Measurements from ENCODE around the gene PTTG2. TPM values are rescaled to one million over a fixed set of nuclear protein-coding genes. Genes with fewer than 3 reads are reported as not detected.

PTTG2 gene
- total and polyA plus RNA-seq, 5 donors from 2014 or later: 2.0 TPM; not detected in 4

DNA sequence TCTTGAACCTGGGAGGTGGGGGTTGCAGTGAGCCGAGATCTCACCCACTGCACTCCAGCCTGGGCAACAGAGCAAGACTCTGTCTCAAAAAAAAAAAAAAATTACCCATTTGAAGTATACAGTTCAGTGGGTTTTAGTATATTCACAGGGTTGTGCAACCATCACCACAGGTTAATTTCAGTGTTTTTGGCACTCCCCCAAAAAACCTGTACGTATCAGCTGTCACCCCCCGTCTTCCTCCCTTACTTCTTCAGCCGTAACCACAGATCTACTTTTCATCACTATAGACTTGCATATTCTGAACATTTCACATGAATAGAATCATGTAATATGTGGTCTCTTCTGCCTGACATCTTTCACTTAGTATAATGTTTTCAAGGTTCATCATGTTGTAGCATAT lies 11.7 kb upstream of the PTTG2 start:
- Mint-ChIP-seq H3K36me3 (peaks cover 35% of the 10 kb centered on the region), H3K27me3 (no peaks in the 10 kb centered on the region), H3K4me1 (peaks cover 12 to 18% (median 16%) of the 10 kb centered on the region in 4 donors), H3K9me3 (peaks cover 0 to 2% (median 0%) of the 10 kb centered on the region in 7 donors), H3K27ac (no peak overlapping the region), H3K4me3 (no peak overlapping the region)
- Histone ChIP-seq H3K36me3 (ENCODE audit: control insufficient read depth, insufficient read depth, low read length) (no peaks in the 10 kb centered on the region), H3K27ac (ENCODE audit: insufficient read depth, low read length, poor library complexity, severe bottlenecking) (no peak overlapping the region), H3K27me3 (ENCODE audit: control insufficient read depth, insufficient read depth, low read length) (no peaks in the 10 kb centered on the region), H3K9me3 (ENCODE audit: control insufficient read depth in 2 of 2, low read length in 2 of 2) (no peaks in the 10 kb centered on the region), H3K4me1 (ENCODE audit: control insufficient read depth, insufficient read depth, low read length, poor library complexity, severe bottlenecking) (peaks cover 3% of the 10 kb centered on the region), H3K4me3 (ENCODE audit: low read depth, low read length) (no peak overlapping the region)
- ATAC-seq (ENCODE audit: low read depth in 2 of 2): no peak
- no peak for DNase-seq

DNA sequence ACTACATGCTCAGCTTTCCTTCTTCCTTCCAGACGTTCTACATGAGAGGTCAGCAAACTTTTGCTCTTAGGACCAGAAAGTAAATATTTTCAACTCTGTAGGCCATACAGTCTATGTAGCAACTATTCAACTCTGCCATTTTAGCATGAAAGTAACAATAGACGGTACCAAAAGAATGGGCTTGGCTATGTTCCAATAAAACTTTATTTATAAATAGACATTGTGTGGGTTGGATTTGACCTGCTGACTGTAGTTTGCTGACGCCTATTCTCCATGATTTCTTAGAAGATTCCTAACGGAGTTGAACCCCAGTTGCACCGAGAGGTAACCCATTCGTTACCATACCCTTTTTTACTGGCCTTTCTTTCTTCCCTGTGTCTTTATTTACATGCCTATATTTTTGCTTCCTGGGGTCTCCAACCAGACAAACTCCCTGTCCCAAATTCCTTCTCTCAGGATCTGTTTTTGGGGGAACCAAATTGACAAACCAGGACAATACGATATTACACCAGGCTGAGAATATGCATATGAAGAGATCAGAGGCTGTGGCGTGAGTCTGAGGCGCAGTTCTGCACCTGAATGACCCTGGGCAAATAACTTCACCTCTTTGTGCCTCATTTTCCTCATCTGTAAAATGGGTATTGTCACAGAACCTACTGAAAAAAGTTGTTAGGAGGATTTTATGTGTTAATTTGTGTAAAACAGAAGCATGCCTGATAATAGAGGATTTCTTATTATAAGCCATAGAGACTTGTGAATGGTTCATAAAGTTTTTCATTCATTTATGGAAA lies 10.4 kb upstream of the PTTG2 start:
- Mint-ChIP-seq H3K27ac (no peak overlapping the region), H3K4me3 (no peak overlapping the region), H3K4me1 (peaks cover 12 to 24% (median 20%) of the 10 kb centered on the region in 4 donors), H3K27me3 (no peaks in the 10 kb centered on the region), H3K9me3 (peaks cover 0 to 3% (median 0%) of the 10 kb centered on the region in 7 donors), H3K36me3 (peaks cover 35% of the 10 kb centered on the region)
- no peak for DNase-seq
- H3K4me1 ChIP-seq (ENCODE audit: control insufficient read depth, insufficient read depth, low read length, poor library complexity, severe bottlenecking): peaks cover 7% of the 10 kb centered on the region
- no peak overlapping the region for H3K4me3 ChIP-seq (ENCODE audit: low read depth, low read length)
- no peaks in the 10 kb centered on the region for H3K27me3 ChIP-seq (ENCODE audit: control insufficient read depth, insufficient read depth, low read length)
- no peaks in the 10 kb centered on the region for H3K9me3 ChIP-seq (ENCODE audit: control insufficient read depth in 2 of 2, low read length in 2 of 2)
- no peaks in the 10 kb centered on the region for H3K36me3 ChIP-seq (ENCODE audit: control insufficient read depth, insufficient read depth, low read length)
- no peak overlapping the region for H3K27ac ChIP-seq (ENCODE audit: insufficient read depth, low read length, poor library complexity, severe bottlenecking)
- no peak for ATAC-seq (ENCODE audit: low read depth in 2 of 2)

DNA sequence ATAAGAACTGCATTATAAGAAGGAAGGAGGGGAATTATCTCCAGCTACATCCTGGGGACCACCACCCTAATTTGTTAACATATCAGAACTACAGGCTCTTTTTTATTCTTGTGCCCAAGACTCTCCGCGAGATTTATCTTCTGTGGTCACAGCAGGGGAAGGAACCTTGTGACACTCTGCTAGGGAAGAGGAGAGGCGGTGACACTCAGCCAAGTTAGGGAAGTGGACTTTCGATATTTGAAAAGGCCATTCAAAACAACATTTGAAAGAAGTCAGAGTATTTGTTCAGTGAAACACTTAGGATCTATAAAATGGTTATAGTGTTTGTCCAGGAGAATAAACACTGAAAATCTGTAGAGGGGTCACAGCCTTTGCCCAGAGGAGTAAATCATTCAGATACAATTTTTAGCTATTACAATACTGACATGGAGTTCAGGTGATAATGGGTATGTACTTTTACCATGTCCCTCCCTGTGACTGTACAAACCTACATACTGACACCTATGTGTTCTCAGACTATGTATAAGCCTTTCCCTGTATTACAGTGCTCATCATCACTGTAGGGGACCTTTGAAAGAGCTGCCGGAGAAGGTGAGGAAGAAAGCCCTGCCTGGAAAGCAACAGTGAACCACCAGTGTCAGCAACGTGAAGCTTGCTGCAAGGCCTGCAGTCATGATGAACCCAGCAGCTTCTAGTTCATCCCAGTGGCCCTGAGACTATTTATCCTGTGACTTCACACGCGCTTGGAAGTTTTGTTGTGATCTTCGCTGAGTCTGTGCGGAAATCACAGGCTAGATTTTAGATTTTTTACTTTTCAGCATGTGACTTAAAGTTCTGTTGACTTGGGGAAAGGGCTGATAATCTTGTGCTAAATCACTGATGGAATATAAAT lies 8.5 kb upstream of the PTTG2 start:
- H3K36me3 Mint-ChIP-seq: peaks cover 28% of the 10 kb centered on the region

DNA sequence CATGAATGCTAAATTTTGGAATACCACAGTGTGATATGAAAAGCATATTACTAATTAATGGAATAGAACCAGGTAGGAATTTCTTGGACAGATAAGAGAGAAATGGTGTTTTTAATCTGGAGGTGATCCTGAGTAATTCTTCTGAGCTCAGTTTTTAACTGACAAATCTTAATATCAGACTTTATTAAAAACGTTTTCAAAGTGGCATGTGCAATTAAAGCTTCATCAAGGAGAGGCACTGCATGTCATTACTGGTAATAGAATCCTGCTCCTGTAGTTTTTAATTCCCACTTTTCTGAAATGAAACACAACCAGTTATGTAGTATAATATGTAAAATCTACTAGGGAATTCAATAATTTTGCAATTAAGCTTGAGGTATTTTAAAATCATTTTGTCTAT lies 7.0 kb upstream of the PTTG2 start:
- Mint-ChIP-seq H3K4me3 (no peak overlapping the region), H3K27ac (no peak overlapping the region), H3K36me3 (peaks cover 28% of the 10 kb centered on the region), H3K27me3 (no peaks in the 10 kb centered on the region), H3K4me1 (peaks cover 12 to 17% (median 14%) of the 10 kb centered on the region in 4 donors), H3K9me3 (peaks cover 0 to 3% (median 0%) of the 10 kb centered on the region in 7 donors)
- no peak for DNase-seq
- ATAC-seq (ENCODE audit: low read depth in 2 of 2): no peak
- Histone ChIP-seq H3K4me1 (ENCODE audit: control insufficient read depth, insufficient read depth, low read length, poor library complexity, severe bottlenecking) (peaks cover 10% of the 10 kb centered on the region), H3K9me3 (ENCODE audit: control insufficient read depth in 2 of 2, low read length in 2 of 2) (no peaks in the 10 kb centered on the region), H3K4me3 (ENCODE audit: low read depth, low read length) (no peak overlapping the region), H3K36me3 (ENCODE audit: control insufficient read depth, insufficient read depth, low read length) (no peaks in the 10 kb centered on the region), H3K27me3 (ENCODE audit: control insufficient read depth, insufficient read depth, low read length) (no peaks in the 10 kb centered on the region), H3K27ac (ENCODE audit: insufficient read depth, low read length, poor library complexity, severe bottlenecking) (no peak overlapping the region)

More for the DNA sequence above, 8.5 kb upstream of the PTTG2 start:
- H3K36me3 ChIP-seq (ENCODE audit: control insufficient read depth, insufficient read depth, low read length): no peaks in the 10 kb centered on the region
- no peak overlapping the region for H3K4me3 ChIP-seq (ENCODE audit: low read depth, low read length)
- H3K4me1 ChIP-seq (ENCODE audit: control insufficient read depth, insufficient read depth, low read length, poor library complexity, severe bottlenecking): peaks cover 10% of the 10 kb centered on the region
- no peak overlapping the region for H3K4me3 Mint-ChIP-seq
- H3K27me3 ChIP-seq (ENCODE audit: control insufficient read depth, insufficient read depth, low read length): no peaks in the 10 kb centered on the region
- no peaks in the 10 kb centered on the region for H3K27me3 Mint-ChIP-seq
- DNase-seq: no peak
- H3K9me3 Mint-ChIP-seq: peaks cover 0 to 3% (median 0%) of the 10 kb centered on the region in 7 donors
- H3K27ac Mint-ChIP-seq: no peak overlapping the region
- H3K9me3 ChIP-seq (ENCODE audit: control insufficient read depth in 2 of 2, low read length in 2 of 2): no peaks in the 10 kb centered on the region
- H3K4me1 Mint-ChIP-seq: peaks cover 14 to 19% (median 16%) of the 10 kb centered on the region in 4 donors
- H3K27ac ChIP-seq (ENCODE audit: insufficient read depth, low read length, poor library complexity, severe bottlenecking): no peak overlapping the region
- no peak for ATAC-seq (ENCODE audit: low read depth in 2 of 2)

DNA sequence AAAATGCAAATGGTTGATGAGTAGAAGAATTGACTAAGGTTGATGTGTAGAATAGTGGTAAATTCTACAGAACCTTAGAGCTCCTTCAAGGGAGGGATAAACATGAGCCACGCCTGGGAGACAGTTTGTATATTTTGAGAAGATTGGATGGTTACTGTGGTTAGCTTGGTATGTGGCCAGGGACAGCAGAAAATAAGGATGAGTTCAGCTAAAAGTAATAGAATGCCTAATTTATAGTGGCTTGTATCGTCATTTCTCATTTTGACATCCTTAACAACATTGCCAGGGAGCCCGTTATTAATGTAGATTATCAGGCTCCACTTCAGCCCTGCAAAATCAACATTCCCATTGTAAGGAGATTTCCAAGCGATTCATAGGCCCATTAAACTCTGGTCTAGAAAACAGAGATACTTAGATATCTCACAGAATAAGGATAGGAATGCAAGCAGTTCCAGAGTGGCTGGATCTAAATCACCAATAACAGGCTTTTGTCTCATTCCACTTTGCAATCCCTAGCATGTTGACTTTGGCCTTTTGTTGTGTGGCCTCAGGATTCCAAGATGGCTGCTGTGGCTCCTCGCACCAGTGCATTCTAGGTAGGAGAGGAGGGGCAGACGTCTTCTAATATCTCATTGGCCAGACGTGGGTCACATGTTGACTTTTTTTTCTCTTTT lies 6.4 kb upstream of the PTTG2 start:
- peak overlapping the region in 1 of 3 donors; percentile 9 for H3K27ac Mint-ChIP-seq
- peak overlapping the region in 1 of 4 donors; percentile 5 for H3K4me3 Mint-ChIP-seq
- H3K9me3 ChIP-seq (ENCODE audit: control insufficient read depth in 2 of 2, low read length in 2 of 2): no peaks in the 10 kb centered on the region
- H3K27ac ChIP-seq (ENCODE audit: insufficient read depth, low read length, poor library complexity, severe bottlenecking): no peak overlapping the region
- H3K9me3 Mint-ChIP-seq: peaks cover 0 to 3% (median 0%) of the 10 kb centered on the region in 7 donors
- no peak overlapping the region for H3K4me3 ChIP-seq (ENCODE audit: low read depth, low read length)
- peaks cover 32% of the 10 kb centered on the region for H3K36me3 Mint-ChIP-seq
- peaks cover 11 to 22% (median 13%) of the 10 kb centered on the region in 4 donors for H3K4me1 Mint-ChIP-seq
- ATAC-seq (ENCODE audit: low read depth in 2 of 2) (no peak), DNase-seq (no peak)
- H3K27me3 Mint-ChIP-seq: no peaks in the 10 kb centered on the region
- no peaks in the 10 kb centered on the region for H3K27me3 ChIP-seq (ENCODE audit: control insufficient read depth, insufficient read depth, low read length)
- H3K36me3 ChIP-seq (ENCODE audit: control insufficient read depth, insufficient read depth, low read length): no peaks in the 10 kb centered on the region
- H3K4me1 ChIP-seq (ENCODE audit: control insufficient read depth, insufficient read depth, low read length, poor library complexity, severe bottlenecking): peaks cover 10% of the 10 kb centered on the region

DNA sequence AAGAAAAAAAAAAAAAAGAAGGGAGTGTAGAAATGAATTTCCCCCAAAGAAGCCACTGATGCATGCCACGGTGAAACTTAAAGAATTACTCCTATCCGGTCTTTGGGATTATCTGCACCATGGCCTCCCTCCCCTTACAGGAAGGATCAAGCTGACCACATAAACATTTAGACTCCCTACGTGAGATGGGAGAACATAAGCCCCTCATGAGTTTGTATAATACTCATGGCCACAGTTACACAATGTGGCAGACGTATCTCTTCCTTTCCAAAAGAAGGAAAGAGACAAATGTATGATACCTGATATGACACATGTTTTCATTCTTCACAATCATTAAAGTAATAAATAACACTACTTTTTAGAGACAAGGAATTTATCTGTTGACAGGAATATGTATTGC lies 3.3 kb upstream of the PTTG2 start:
- Histone ChIP-seq H3K36me3 (ENCODE audit: control insufficient read depth, insufficient read depth, low read length) (no peaks in the 10 kb centered on the region), H3K4me3 (ENCODE audit: low read depth, low read length) (no peak overlapping the region), H3K4me1 (ENCODE audit: control insufficient read depth, insufficient read depth, low read length, poor library complexity, severe bottlenecking) (peaks cover 10% of the 10 kb centered on the region), H3K27me3 (ENCODE audit: control insufficient read depth, insufficient read depth, low read length) (no peaks in the 10 kb centered on the region), H3K27ac (ENCODE audit: insufficient read depth, low read length, poor library complexity, severe bottlenecking) (no peak overlapping the region), H3K9me3 (ENCODE audit: control insufficient read depth in 2 of 2, low read length in 2 of 2) (no peaks in the 10 kb centered on the region)
- Mint-ChIP-seq H3K4me1 (peaks cover 8 to 15% (median 12%) of the 10 kb centered on the region in 4 donors), H3K36me3 (peaks cover 15% of the 10 kb centered on the region), H3K9me3 (peaks cover 0 to 3% (median 0%) of the 10 kb centered on the region in 7 donors), H3K4me3 (no peak overlapping the region), H3K27me3 (no peaks in the 10 kb centered on the region), H3K27ac (no peak overlapping the region)
- no peak for ATAC-seq (ENCODE audit: low read depth in 2 of 2)
- no peak for DNase-seq

DNA sequence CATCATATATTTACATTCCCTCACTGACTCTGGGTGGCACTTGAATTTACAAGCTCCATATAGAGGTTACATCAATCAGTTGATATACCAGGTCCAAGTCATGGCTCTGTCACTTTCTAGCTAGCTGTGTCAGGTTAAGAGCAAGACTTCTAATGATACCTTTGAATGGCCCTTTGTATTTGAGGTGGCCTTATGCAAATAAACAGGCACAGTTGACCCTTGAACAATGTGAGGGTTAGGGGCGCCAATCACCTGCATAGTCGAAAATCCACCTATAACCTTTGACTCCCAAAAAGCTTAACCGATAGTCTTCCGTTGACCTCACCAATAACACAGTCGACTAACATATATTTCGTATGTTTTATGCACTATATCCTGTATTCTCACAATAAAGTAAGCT lies 1.3 kb upstream of the PTTG2 start:
- Mint-ChIP-seq H3K36me3 (peaks cover 8% of the 10 kb centered on the region), H3K4me1 (peaks cover 9 to 17% (median 11%) of the 10 kb centered on the region in 4 donors), H3K27me3 (no peaks in the 10 kb centered on the region), H3K9me3 (peaks cover 0 to 3% (median 0%) of the 10 kb centered on the region in 7 donors), H3K4me3 (no peak overlapping the region), H3K27ac (no peak overlapping the region)
- H3K27me3 ChIP-seq (ENCODE audit: control insufficient read depth, insufficient read depth, low read length): no peaks in the 10 kb centered on the region
- H3K27ac ChIP-seq (ENCODE audit: insufficient read depth, low read length, poor library complexity, severe bottlenecking): no peak overlapping the region
- H3K36me3 ChIP-seq (ENCODE audit: control insufficient read depth, insufficient read depth, low read length): no peaks in the 10 kb centered on the region
- H3K9me3 ChIP-seq (ENCODE audit: control insufficient read depth in 2 of 2, low read length in 2 of 2): no peaks in the 10 kb centered on the region
- no peak overlapping the region for H3K4me3 ChIP-seq (ENCODE audit: low read depth, low read length)
- H3K4me1 ChIP-seq (ENCODE audit: control insufficient read depth, insufficient read depth, low read length, poor library complexity, severe bottlenecking): peaks cover 10% of the 10 kb centered on the region
- no peak for DNase-seq
- ATAC-seq (ENCODE audit: low read depth in 2 of 2): no peak
